Measurements from ENCODE around the gene SLC25A1.
"Not testable (repeated sequence)": the region's sequence is repeated elsewhere in the genome, so short reads cannot be mapped to it uniquely, and the experiment has no call there.

SLC25A1 gene

DNA sequence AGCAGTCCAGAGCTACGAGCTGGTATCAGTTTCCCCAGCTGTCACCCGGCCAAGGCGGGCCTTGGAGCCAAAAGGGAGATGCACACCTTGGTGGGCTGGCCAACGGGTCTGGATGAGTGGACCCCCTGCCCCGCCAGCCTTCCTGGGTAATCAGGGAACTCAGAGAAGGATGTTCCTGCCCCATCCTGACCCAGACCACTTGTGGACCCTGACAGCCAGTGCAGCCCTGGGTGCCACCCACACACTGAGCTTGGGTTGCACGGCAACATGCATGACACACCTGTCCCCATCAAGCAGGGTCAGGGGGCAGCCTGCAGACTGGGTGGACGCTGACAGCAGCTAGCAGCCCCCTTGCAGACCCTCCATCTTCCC is 8.6 kb downstream of the SLC25A1 start:
- no peak for TF ChIP-seq CTCF (conservative IDR thresholded peaks at IDR 0.05; ENCODE audit: low read depth, low read length)
- peak overlapping the region; percentile 36 for H3K4me3 ChIP-seq (ENCODE audit: low read length)
- no peak for DNase-seq (ENCODE audit: low read depth)

DNA sequence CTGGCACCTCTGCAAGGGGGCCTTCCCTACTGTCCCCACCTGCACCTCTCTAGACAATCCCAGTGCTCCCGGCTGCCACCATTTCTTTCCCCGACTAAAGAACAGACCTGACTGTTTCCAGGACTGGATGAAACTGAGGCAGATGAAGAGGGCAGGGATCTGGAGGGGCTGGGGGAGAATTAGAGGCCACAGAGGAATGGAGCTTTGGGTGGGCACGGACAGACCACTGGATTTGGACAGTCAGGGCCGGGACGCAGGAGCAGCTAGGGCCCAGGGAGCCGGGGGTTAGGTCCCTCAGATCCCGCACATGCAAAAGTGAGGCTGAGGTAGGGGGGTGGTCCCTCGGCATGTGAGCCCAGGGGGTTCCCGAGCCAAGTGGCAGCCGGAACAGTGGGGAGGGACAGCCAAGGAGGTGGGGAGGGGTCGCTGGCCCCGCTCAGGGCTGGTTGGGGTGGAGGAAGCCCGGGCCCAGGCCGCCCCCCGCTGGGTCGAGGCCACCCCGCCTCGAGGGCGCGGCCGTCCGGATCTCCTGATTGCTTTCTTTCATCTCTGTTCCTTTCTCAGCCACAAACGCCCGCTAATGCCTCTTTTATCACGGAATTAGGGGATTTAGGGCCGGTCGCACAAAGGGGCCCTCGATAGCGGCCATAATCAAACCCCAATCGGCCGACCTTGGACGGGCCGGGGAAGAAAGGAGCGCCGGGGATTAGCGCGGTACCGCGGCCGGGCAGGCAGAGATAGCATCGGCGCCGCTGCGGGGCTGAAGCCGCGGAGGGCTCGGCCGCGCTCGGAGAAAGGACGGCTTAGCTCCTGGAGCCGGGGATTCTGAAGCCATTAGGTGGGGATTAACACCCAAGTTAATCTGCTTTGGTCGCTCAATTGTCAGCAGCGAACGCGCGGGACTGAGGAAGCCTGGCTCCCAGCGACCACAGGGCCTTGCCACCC is 9.3 kb downstream of the SLC25A1 start:
- DNase-seq (ENCODE audit: low read depth): peak; percentile 62
- TF ChIP-seq CTCF (conservative IDR thresholded peaks at IDR 0.05; ENCODE audit: low read depth, low read length): no peak
- H3K4me3 ChIP-seq (ENCODE audit: low read length): peak overlapping the region; percentile 36

- no peak for DNase-seq (ENCODE audit: low read depth)
Measured at GRCh38 chr22:19168088-19168890, 10.2 kb downstream of the SLC25A1 start.

GRCh38 chr22:19167106-19167869 is 11.2 kb downstream of the SLC25A1 start:
- no peak for TF ChIP-seq CTCF (conservative IDR thresholded peaks at IDR 0.05; ENCODE audit: low read depth, low read length)
- DNase-seq (ENCODE audit: low read depth): no peak

More at GRCh38 chr22:19168088-19168890, 10.2 kb downstream of the SLC25A1 start:
- no peak overlapping the region for H3K4me3 ChIP-seq (ENCODE audit: low read length)
- peak; percentile 24 for TF ChIP-seq CTCF (conservative IDR thresholded peaks at IDR 0.05; ENCODE audit: low read depth, low read length)

DNA sequence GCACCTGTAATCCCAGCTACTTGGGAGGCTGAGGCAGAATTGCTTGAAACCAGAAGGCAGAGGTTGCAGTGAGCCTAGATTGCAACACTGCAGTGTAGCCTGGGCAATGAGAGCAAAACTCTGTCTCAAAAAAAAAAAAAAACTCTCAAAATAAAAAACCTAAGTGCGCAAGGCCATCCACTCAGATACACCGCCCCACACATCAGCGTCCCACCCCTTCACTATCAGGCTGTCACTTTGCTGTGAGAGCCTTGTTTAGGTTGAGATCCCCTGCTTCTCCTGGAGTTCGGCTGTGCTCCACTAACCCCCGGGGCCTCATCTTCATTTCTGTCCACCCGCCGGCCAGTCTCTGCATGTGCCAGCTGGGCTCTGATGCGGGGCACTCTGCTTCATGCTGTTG is 12.1 kb downstream of the SLC25A1 start:
- TF ChIP-seq CTCF (conservative IDR thresholded peaks at IDR 0.05; ENCODE audit: low read depth, low read length): no peak
- H3K4me3 ChIP-seq (ENCODE audit: low read length): no peak overlapping the region
- DNase-seq (ENCODE audit: low read depth): no peak

More at GRCh38 chr22:19167106-19167869, 11.2 kb downstream of the SLC25A1 start:
- no peak overlapping the region for H3K4me3 ChIP-seq (ENCODE audit: low read length)

- no peak overlapping the region for H3K4me3 ChIP-seq (ENCODE audit: low read length)
- DNase-seq (ENCODE audit: low read depth): no peak
- no peak for TF ChIP-seq CTCF (conservative IDR thresholded peaks at IDR 0.05; ENCODE audit: low read depth, low read length)
Measured at GRCh38 chr22:19164425-19164824, 14.1 kb downstream of the SLC25A1 start.

DNA sequence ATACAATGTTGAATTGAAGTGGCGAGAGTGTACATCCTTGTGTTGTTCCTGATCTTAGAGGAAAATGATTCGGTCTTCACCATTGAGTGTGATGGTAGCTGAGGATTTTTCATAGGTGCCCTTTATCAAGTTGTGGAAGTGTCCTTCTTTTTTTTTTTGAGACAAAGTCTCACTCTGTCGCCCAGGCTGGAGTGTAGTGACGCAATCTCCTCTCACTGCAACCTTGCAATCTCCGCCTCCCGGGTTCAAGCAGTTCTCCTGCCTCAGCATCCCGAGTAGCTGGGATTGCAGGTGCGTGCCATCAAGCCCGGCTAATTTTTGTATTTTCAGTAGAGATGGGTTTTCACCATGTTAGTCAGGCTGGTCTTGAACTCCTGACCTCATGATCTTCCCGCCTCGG is 19.9 kb downstream of the SLC25A1 start:
- DNase-seq (ENCODE audit: low read depth); H3K4me3 ChIP-seq (ENCODE audit: low read length): not testable (repeated sequence)

DNA sequence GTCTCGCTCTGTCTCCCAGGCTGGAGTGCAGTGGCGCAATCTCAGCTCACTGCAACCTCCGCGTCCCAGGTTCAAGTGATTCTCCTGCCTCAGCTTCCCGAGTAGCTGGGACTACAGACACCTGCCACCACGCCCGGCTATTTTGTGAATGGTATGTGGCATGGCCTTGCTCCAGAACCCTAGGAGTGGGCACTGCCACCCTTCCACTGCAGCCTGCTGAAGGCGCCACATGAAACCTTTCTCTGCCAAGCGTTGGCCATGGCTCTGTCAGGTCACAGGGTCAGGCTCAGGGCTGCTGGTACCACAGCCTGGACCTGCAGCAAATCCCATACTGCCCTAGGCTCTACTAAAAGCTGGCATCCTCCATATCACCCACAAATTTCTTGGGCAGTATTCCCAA is 22.4 kb downstream of the SLC25A1 start:
- H3K4me3 ChIP-seq (ENCODE audit: low read length): not testable (repeated sequence)

More for the DNA sequence above, 22.4 kb downstream of the SLC25A1 start:
- DNase-seq (ENCODE audit: low read depth): not testable (repeated sequence)

Measured in retinal pigment epithelial cell (primary cell).